NCI-H2029 (cell line): ENCODE data around the gene PLA2G3.
A peak's percentile ranks its signal among the peaks of the same experiment; 100 is the strongest.
"Not testable (repeated sequence)": the region's sequence is repeated elsewhere in the genome, so short reads cannot be mapped to it uniquely, and the experiment has no call there.

Experiments
- DNase-seq: peaks from one replicate; lab custom pipeline; 2025; lab: John Stamatoyannopoulos, UW

The PLA2G3 gene

DNA sequence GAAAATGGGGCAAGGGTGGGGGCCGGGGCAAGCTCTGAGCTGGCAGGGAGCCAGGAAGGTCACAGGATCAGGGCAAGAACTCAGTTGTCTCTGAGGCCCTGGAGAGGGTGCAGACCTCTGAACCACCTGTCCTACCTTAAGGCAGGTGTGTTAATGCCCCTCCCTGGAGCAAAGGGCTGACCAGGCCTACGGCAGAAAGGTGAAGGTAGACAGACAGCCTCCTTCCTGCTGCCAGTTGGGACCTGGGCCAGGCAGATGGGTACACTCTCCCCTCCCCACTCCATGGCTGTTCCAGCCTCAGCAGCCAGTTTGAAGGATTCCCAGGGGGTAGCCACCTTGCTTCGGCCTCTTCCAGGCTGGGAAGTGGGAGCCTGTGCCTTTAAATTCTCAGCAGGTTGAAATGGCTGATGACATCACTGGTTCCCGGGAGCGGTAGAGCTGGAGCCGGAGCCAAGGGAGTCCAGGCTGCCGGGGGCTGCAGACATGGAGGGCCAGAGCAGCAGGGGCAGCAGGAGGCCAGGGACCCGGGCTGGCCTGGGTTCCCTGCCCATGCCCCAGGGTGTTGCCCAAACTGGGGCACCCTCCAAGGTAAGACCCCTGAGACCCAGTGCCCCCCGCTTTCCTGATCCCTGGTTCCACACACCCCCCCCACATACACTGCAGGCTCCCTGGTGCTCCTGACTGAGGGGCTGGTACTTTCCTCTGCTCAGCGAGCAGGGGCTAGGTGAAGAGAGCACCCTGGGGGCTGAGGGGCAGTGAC lies 17.6 kb downstream of the PLA2G3 start, which contains the start of gene INPP5J:
Gene INPP5J (plus strand): TSS at position 435 of the 760 bp plus-strand sequence. CDS start 49 bp downstream, at position 484.
- DNase-seq: peak; percentile 84

DNA sequence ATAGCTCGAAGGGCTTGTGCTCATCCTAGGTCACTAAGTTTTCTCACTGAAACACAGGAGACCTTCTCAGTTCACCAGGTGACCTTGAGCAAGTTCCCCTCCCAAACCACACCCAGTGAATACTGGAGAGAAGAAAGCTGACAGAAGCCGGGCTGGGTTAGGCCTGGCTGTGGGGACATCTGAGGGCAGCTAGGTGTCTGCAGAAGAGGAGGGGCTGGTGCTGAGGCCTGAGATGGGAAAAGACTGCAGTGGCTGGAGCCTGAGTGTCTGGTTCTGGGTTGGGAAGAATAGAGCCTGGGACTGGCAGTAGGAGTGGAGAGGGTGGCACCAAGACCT lies 18.1 kb downstream of the PLA2G3 start:
- no peak for DNase-seq

DNA sequence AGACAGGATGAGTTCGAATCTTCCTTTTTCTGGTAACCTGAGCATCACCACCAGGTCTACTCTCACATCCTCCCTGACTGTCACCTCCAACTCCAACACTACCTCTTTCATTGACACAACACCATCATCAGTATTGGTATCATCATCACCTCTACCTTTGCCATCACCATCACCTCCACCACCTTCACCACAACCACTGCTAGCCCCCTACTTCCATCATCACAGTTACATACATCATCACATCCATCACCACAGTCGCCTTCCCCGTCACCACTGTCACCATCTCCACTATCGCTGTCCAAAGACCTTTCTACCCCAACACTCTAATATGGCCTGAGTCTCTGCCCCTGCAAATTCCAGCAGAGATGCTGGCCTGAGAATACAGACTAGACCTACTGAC lies 18.9 kb downstream of the PLA2G3 start:
- DNase-seq: no peak

DNA sequence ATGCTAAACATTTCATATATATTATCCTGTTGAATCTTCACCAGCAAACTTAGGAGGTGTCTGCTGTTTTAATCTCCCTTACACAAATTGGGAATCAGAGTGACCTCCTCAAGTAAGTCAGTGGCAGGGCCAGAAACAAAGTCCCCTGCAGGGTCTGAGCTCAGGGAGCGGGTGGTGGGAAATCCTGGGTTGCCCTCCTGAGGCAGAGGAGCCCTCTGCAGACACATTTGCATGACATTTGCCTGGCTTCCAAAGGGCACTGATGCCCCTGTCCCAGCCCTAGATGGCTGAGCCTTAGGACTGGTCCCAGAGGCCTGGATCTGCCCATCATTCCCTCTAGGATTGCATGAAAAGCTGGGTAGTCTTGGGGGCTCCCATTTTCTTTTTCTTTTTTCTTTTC lies 19.7 kb downstream of the PLA2G3 start:
- no peak for DNase-seq

DNA sequence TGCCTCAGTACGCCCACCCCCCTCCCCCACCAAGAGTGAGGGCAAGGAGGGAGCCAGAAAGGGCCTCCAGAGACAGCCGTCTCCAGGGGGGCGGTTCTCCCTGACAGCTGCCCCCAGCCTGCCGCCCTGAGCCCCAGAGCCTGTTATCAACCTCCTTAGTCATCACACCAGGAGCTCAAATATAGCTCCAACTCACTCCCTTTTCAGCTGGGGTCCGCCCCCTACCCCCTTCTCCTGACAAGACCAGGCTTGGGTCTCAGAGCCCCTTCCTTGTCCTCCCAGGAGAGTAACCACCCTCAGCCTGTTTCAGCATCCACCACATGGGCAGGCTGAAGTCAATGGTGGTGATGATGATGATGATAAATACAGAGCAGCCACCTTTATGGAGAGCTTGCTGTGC lies 20.1 kb downstream of the PLA2G3 start:
- no peak for DNase-seq

DNA sequence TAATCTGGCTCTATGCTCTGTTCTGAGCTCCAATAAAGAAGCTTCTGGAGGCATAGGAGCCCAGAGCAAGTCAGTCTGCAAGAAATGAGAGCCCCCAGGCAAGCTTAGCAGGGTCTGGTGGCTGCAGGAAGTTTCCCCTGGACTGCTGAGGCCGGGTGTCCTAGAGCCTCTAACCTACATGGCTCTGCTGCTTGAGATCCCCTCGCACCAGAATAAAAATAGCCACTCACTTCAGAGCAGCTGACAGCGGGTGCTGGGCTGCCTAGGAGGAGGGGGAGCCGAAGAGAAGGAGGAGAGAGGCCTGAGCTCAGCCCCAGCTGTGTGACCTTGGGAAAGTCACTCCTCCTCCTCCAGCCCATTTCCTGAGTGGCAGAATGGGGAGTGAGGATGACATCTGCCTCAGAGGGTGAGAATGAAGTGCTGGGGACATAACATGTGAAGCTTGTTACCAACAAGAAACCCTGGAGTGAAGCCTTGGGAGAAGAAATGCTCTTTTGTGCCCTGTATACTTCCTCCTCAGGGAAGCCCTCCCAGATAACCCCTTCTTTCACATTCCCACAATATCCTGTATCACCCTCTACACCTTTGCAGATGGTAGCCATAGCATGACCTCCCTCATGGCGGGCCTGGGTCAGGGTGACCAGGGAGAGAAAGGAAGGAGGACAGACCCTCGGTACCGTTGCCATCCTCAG lies 21.1 kb downstream of the PLA2G3 start:
- no peak for DNase-seq

DNA sequence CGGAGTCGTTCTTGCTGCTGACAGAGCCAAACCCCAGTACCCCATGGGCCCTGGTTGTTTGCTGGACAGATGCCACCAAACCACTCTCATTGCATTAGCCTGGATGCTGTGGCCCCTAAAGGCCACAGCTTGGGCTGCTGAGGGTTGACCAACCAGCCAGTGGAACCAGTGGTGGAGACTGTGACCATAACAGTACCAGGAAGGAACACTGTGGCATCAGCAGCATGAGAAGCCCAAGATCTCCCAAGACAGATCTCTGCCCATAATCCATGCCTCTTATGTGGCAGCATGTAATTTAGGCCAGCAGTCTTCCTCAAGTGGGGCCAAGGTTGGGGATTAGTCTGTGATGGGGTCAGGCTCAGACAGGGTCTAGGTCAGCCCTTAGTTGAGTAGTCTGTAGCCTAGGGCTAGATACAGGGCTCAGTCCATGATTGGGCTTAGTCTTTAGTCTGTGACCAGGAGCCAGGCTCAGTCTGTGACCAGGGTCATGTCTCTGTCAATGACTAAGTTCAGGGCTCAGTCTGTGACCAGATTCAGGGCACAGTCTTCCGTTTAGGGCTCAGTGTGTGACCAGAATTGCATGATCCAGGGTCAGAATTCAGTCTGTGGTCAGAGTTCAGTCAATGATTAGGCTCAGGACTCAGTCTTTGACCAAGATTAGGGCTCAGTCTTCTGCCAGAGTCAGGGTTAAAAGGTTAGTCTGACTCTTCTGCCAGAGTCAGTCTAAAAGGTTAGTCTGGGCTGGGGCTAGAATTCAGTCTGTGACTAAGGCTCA lies 22.1 kb downstream of the PLA2G3 start:
- DNase-seq: no peak

DNA sequence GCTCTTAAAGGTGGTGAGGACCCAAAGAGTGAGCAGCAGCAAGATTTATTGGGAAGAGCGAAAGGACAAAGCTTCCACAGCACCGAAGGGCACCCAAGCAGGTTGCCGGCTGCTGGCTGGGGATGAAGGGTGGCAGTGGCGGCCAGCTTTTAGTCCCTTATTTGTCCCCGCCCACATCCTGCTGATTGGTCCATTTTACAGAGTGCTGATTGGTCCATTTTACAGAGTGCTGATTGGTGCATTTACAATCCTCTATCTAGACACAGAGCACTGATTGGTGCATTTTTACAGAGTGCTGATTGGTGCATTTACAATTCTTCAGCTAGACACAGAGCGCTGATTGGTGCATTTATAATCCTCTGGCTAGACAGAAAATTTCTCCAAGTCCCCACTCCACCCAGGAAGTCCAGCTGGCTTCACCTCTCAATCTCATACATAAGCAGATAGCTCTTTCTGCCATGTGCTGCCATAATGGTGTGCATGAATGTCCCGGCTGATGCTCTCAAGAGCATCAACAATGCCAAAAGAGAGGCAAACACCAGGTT lies 27.7 kb downstream of the PLA2G3 start:
- DNase-seq: not testable (repeated sequence)

DNA sequence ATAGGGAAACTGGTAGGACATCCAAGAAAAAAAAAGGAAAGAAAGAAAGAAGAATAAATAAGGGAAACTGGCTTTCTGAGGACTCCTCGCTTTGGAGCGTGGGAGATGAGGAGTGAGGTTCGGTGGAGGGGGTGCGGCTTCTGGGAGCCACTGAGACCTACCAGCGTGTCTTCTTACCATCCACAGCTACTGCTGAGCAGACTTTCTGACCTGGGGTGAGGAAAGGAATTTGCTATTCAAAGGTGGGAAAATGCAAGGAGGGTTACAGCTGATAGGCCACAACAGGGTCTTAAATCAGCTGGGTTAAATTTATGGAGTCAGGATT lies 32.5 kb downstream of the PLA2G3 start:
- DNase-seq: no peak

DNA sequence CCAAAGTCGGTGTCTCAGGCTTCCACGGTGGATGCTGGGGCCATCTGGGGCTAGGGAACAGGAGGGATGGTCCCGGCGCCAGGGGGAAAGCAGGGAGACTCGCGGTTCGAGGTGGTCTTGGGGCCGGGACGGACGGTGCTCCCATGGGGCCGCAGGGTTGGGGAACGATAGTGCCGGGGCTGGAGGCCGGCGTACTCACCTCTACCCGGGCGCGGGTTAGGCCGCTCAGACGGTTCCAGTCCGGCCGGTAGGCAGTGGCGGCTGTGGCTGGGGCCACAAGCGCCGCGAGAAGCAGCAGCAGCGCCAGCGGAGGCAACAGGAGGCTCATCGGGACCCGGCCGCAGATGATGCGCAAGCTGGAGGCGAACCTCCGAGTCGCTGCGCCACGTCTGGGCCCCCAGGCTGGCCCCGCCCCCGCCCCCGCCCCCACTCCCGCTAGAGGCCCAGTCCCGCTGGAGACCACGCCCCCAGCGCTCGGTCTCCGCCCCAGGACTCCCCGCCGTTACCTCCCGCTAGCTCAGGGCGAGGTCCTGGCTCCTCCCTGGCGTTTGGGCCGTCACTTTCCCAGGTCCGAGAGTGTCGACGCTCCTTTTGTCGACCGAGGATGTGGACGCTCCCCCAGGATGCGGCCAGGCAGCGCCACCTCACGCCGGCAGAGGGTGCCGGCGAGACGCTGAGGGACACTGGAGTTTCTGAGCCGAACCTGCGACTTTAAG lies 33.0 kb downstream of the PLA2G3 start, which contains the start of gene SELENOM:
Gene SELENOM (minus strand): TSS at position 391 of the 716 bp plus-strand sequence. CDS start 63 bp downstream, at position 328.
- peak; percentile 88 for DNase-seq

DNA sequence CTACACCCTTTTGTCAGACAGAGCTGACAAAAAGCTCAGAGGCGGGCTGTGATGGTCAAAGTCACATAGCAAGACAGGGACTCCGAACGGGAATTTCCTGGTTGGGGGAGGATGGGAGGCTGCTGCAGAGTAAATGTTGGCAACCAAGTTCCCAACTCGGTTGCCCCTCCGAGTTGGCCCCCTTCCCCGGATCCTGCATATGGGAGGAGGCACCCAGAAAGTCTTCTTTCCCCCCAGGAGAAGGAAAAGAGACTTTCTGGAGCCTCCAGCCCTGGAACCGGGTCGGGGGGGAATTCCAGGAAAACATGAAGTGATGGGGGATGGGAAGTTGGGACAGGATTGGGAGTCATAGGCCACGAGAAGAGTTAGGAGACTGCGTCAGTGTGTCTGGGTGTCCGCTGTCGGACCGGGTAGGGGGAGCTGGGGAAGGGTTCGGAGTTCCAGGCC lies 33.6 kb downstream of the PLA2G3 start:
- no peak for DNase-seq

DNA sequence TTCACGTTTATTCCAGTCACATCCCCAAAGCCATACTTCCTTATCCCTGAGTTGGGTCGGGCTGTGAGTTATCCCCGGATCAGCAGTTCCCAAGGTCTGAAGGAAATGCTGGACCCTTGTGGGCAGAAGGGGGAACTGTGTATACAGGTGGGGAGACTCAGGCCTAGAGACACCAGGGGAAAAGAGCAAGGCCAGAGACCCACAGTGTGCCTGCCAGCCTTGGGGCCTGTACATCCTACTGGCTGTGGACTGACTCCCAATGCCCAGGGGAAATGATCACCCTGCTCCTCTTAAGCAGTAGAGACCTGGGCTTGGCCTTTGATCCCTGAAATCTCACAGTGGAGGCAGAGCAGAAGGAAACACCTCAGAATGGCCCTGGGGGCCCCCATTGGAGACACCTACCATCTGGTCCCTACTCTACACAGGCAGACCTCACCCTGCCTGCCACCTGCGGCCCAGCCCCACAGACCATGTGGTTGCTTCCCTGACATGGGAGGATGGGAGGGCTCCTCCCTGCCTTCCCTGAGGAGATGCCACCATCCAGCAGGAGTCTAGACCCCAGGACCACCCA lies 34.2 kb downstream of the PLA2G3 start:
- DNase-seq: no peak

DNA sequence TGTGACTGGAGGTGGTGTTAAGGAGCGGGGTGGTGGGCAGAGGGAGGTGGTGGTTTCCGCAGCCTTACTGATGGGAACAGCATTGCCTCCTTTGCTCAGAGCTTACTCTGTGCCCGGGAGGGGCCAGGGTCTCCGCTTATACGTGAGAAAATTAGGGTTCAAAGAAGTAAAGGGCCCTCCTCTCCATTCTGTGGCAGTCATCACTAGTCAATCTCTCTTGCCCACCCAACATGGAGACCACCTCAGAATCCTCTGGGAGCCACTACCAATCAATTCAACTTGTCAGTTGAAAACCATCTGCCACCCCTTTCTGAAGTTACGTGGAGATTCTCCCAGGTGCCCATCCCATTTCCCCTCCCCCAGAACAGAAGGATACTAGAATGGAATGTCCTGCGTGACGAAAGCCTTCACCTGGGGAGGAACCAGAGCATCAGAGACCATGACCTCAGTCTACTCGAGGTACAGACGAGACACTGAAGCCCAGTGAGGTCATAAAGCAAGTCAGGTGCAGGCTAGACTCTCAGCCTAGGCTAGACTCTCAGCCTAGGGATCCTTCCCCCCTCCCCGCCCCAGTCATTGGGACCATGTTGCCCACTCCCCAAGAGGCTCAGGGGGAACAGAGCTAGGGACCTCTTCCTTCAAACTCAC lies 34.9 kb downstream of the PLA2G3 start:
- DNase-seq: no peak

DNA sequence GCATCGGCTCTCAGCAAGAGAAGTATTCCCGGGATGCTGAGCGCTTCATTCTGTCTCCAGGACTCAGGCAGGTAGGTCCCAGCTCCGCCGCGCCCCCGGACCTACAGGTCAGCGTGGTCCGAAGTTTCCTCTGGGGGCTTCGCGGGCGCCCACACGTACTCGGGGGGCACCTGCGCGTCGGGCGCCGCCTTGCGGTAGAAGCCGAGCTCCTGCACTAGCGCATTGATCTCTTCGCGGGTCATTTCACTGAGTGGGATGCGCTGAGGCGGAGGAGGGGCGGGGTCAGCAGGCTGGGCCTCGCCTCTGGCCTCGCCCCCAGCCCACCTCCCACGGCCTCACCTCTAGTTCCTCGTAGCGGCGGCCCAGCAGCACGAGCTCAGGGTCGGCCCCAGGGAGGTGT lies 35.4 kb downstream of the PLA2G3 start:
- DNase-seq: no peak

DNA sequence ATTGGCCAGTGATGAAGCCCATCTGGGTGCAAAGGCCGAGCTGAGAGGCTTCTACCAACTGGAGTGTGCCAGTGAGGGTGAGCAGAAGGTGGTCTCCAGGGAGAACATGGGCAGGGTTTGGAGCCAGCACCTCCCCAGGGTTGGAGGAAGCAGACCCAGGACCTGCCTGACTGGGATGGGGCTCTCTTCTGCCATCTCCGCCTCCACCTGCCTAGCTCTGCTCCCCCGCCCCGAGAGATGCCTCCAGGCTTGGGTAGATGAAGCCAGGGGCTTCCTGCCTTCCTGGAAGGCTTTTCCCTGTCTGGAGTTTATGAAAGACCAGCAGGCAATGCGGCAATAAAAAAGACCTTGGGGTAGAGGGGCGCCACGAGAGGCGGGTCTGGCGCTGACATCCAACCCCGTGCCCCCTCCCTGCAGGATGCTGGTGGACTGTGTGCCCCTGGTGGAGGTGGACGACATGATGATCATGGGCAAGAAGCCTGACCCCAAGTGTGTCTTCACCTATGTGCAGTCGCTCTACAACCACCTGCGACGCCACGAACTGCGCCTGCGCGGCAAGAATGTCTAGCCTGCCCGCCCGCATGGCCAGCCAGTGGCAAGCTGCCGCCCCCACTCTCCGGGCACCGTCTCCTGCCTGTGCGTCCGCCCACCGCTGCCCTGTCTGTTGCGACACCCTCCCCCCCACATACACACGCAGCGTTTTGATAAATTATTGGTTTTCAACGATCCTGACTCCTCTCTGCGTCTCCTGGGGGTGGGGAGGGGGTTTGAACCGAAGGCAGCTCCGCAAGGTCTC lies 36.2 kb downstream of the PLA2G3 start:
- no peak for DNase-seq

DNA sequence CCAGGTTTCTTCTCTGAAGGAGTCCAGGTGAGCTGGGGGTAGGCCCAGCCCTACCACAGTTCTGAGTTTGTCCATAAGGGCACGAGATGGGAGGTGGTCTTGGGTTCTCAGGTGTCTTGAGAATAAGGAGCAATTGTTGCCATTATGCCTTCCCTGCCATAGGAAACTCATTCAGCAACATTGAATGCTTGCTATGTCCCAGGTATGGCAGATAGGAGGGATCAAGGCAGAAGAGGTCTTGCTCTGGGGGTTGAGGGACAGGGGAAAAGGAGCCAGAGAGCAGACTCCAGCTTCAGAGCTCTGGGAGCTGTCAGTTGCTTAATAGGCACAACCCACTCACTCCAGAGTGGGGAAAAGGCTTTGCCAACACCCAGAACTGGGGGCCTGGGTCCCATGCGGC lies 37.2 kb downstream of the PLA2G3 start:
- DNase-seq: no peak

DNA sequence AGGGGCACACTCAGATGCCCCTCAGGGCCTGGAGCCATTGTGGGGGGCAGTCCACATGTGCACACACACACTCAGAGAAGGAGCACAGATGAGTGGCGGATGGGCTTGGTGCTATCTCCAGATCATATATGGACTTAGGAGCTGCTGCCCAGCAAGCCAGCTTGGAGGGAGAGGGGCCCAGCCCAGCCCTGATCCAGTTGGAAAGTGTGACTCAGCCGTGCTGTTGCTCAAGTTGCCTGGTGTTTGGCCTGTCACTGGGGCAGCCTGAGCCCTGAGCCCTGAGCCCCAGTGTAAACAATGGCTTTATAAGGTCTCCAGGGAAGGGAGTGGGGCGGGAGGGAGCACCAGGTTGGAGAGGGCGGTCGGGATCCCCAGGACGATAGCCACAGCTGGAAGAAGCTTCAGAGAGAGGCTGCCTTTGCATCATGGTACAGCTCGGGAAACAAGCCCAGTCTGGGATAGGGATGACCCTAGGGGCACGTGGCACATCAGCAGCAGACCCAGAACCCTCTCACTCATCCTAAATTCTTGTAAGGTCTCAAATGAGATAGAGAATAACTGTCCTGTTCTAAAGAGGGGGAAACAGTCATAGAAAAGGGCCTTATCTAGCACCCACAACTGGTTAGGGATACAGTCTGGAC lies 37.7 kb downstream of the PLA2G3 start:
- no peak for DNase-seq

DNA sequence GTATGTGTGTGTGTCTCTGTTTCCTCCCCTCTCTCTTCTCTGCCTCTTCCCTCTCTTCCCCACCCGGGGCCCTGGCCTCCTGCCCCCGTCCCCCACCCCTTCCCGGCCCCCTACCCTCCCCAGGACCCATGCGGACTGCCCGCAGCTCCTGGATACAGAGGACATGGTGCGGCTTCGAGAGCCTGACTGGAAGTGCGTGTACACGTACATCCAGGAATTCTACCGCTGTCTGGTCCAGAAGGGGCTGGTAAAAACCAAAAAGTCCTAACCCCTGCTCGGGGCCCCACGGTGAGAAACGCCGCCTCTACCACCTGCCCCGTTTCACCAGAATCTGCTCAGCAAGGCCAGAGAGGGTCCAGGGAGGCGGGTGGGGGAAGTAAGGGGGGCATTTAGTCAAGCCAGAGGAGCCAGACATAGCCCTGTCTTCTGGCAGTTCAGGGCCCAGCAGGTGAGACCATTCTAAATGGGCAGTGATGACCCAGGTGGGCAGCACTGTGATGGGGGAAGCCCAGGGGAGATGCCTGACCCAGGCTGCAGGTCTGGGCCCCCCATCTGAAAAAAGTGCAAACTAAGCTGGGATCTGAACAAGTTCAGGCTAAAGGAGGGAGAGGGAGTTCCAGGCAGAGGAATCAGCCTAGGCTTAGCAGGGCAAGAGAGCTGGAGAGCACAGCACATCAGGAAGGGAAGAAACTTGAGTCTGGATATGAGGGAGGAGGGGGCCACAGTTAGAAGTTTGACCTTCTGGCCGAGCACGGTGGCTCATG lies 39.4 kb downstream of the PLA2G3 start:
- DNase-seq: no peak
